Thyroid gland (tissue), 4 donors: ENCODE measurements around the gene LOXHD1.

ENCODE experiments used
- CTCF ChIP-seq, 6 experiments: fragments of 200-600 bp in 3 of 6; fragments of 450-650 bp in 3 of 6; sonication (generic) in 3 of 6; IDR thresholded peaks; one replicate each; pipeline ENCODE4 v1.5.1; 2016 to 2019; ENCODE audit warnings: antibody characterized with exemption in 6 of 6, mild to moderate bottlenecking in 2 of 6, inconsistent platforms in 1 of 6, moderate library complexity in 1 of 6
- POLR2A ChIP-seq, 2 donors: fragments of 450-650 bp; IDR thresholded peaks; one replicate each; pipeline ENCODE4 v1.6.1; 2017; ENCODE audit warnings: antibody characterized with exemption in 2 of 2, mild to moderate bottlenecking in 2 of 2, moderate library complexity in 1 of 2

- no peak for TF ChIP-seq CTCF (IDR thresholded peaks at IDR 0.05)
- no peak for TF ChIP-seq POLR2A (IDR thresholded peaks at IDR 0.05)
Measured at GRCh38 chr18:46588971-46589660, 67.9 kb downstream of the LOXHD1 start.
